LHCN-M2 (cell line): Measurements from ENCODE around the gene MKLN1. TPM values are rescaled to one million over a fixed set of nuclear protein-coding genes. Genes with fewer than 3 reads are reported as not detected.
"Not testable (repeated sequence)": the region's sequence is repeated elsewhere in the genome, so short reads cannot be mapped to it uniquely, and the experiment has no call there.

Source experiments
- DNase-seq: peaks from one replicate; pipeline ENCODE4 v3.0.0-alpha.2; 2012; ENCODE audit warnings: low read depth
- total RNA-seq: library from RNA; depleted of rRNA; stranded (reverse); fragments of >200 nt; gene quantifications from 2 replicates; pipeline ENCODE4 v1.2.3, GENCODE V29; 2014

The MKLN1 gene
- total RNA-seq, 1 experiment from 2014 or later, result 40.5 TPM

DNA sequence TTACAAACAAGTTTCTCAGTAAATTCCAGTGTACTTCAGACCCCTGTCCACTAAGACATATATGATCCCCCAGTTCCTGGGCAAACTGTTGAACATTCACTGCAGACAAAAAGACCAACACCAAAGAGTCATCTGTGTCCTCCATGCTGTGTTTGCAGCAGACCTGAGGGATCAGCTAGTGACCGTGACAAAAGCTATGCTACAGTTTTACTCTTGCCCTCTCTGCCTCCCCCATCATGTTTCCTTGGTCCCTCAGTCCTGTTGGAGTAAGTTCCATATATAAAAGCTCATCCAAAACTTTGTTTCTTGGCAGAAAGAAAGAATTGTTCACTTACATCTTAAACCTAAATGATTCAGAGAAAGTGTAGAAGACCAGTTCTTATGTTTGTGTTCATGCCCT, 172.7 kb downstream of the MKLN1 start:
- DNase-seq, result no peak

DNA sequence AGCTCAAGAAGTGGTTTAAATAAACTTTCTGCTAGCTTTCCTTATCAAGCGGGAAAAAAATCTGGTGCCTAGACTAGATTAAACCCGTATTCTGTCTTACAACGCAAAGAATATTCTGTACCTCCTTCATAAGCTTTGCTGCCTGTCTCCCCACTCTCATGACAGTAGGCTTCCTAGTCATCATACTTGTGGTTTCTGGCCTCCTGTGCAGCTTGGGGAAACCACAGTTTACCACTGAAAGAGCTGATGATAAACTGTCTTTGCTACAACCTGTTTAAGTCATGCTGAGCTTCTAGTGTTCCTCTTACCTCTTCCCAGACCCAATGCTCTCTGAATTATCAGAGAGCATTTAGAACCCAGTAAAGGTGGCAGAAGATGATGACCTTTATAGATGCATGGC, 173.7 kb downstream of the MKLN1 start:
- DNase-seq, result peak; percentile 73

DNA sequence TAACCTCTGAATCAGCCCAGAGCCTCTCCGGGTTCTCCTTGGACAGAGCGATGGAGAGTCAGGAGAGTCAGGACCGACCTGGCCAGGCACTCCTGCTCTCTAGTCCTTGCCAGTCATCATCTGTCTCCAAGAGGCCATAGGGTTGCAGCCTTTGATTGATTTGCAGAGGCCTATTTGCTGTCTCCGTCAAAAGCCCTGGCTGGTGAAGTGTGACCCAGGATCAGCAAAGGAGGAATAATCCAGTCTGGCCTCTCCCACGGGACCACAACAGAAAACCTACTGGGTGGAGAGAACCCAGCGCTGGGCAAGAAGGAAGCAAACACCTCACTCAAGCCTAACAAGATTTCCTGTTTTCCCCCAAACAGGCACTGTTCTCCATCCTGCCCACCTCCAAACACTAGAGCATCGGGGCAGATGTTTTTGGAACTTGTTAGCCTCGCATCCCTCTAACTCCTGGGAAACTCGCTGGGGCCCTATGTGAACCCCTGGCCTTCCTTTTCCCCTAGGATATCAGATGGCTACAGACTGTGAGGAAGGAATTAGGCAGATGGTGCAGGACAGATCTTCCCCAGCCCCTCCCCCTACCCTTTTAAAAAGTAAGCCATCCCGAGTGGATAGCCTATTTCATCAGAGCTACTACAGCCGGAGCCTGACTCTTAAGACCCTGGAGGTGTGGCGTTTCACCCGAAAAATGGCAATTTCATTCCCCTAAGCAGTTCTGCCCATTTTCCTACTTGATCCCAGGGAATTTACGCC, 174.4 kb downstream of the MKLN1 start:
- DNase-seq, result no peak

GRCh38 chr7:131502810-131503508, 175.3 kb downstream of the MKLN1 start:
- peak; percentile 64 for DNase-seq

GRCh38 chr7:131503639-131504038, 176.0 kb downstream of the MKLN1 start:
- DNase-seq, result no peak

GRCh38 chr7:131504157-131504899, 176.7 kb downstream of the MKLN1 start:
- DNase-seq, result no peak

DNA sequence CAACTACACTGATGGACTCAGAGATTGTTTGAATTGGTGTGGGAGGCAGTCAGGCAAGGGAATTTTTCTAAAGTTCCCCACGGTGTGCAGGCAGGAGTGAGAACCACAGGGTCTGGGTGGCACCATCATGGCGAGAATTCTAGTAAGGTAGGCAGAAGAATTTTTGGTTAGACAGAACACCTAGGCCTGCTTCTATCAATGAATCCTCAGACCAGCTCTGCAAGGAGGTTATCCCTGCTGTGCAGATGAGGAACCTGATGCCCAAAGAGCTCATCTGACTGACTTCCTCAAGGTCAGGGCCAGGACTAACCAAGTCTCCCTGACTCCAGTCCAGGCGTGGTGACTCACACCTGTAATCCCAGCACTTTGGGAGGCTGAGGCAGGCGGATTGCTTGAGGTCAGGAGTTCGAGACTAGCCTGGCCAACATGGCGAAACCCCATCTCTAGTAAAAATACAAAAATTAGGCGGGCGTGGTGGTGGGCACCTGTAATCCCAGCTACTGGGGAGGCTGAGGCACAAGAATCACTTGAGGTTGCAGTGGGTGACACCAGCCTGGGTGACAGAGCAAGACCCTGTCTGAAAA, 177.5 kb downstream of the MKLN1 start:
- not testable (repeated sequence) for DNase-seq

GRCh38 chr7:131505636-131506557, 178.2 kb downstream of the MKLN1 start:
- no peak for DNase-seq

DNA sequence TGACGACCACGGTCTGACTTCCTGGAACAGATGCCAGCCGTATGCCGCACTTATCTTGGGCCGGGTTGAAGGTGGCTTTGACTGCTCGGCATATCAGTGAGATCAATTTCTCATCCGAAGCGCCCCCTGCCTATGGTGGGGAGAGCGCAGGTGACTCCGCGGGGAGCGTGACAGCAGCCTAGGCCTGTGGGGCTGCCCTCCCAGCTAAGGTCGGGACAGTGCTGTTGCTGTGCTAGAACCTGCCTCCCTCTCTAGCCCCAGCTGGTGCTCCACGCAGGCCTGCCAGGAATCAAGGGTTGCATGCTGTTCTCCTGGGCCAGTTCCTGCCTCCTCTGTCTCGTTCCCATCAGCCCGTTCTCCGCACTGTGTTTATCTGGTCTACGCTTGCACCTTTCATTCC, 178.9 kb downstream of the MKLN1 start:
- DNase-seq, result no peak

GRCh38 chr7:131507592-131508331, 180.1 kb downstream of the MKLN1 start:
- DNase-seq, result peak; percentile 62

GRCh38 chr7:131508754-131509486, 181.2 kb downstream of the MKLN1 start:
- no peak for DNase-seq

GRCh38 chr7:131509781-131510180, 182.1 kb downstream of the MKLN1 start:
- no peak for DNase-seq

DNA sequence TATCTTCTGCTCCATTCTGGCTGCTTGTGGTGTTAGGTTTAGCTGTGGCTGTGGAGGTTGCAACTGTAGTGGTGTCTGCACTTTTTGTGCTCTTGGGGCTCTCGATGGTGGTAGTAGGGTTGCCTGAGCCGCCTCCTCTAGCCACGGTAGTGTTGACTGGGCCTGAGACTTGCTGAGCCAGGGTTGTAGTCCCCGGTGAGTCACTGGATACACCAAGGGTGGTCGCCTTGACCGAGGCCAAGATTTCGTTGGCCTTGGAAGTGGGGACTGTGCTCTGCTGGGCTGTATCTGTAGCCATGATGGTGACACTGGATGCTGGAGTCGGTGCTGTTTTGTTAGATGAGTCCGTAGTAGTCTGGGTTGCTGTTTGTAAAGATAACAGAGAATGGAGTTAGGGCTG, 183.4 kb downstream of the MKLN1 start:
- DNase-seq, result no peak

DNA sequence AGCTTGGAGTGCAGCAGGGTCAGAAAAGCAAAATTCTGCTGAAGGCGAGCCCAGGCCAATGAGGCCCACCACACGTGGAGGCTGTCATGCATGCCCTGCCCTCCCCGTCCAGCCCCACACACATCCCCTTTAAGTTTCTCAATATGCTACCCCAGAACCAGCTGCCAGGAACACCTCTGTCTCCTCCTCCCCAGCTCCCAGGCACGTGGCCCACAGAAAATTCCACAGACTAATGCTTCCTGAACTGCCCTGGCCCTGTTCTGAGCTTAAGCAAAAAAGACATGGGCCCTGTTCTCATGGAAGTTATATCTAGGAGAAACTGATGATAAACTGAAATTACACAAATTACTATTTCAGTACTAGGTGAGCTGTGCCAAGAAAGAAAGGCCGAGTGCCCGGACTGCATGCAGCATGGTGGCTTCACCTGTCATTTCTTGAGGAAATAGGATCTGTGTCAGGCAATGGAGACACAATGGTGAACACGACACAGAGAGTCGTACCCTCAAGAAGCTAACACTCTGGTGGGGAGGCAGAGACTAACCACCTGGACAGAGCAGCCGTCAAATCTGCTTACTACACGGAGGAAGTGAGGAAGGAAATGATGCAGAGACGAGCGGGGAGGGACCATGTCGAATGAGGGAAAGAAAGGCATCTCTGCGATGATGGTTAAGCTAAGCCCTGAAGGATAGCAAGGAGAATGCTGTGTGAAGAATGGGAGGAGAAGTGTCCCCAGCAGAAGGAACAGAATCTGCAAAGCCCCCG, 184.3 kb downstream of the MKLN1 start:
- DNase-seq, result no peak

DNA sequence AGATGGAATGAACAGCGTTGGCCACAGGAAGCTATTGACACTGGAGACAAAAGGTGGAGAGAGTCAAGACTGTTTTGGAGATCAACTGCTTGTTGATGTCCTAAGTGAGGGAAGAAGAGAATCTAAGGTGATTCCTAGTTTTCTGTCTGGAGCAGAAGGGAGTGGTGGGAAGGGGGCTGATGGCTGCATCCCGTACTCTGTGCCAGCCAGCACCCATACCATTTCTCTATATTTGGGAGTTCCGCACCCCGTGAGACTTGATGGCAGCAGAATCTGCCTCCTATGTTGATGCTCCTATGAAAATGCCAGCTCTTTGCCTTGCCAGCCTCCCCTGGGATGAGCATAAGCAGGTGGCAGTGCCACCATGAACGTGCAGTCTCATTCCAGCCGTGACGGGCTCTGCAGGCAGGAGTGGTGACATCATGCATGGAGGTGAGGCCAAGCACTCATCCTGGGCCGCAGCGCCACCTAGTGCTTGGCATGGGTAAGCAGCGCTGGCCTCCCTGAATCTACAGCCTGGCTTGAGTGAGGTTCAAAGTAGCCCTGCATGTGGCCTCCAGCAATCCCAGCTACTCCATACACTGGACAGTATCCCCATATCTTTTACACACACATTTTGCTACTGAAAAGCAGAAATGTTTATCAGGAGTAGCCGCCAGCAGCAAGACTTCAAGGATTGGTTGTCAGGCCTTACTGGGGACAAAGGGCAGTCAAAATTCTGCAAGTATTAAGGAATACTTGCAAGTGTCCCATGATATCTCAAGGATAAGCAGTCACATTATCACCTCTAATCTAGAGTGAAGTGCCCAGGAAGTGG, 185.8 kb downstream of the MKLN1 start:
- peak; percentile 84 for DNase-seq

DNA sequence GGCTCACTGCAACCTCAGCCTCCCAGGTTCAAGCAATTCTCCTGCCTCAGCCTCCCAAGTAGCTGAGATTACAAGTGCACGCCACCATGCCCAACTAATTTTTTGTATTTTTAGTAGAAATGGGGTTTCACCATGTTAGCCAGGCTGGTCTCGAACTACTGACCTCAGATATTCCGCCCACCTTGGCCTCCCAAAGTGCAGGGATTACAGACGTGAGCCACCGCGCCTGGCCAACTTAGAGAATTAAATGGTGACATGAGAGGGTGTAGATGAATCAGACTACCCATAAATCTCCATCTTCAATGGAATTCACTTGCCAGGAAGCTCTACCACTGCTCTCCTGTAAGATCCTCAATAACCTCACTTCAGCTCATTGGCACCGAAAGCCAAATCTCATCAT, 187.8 kb downstream of the MKLN1 start:
- DNase-seq, result not testable (repeated sequence)

GRCh38 chr7:131517218-131517923, 189.7 kb downstream of the MKLN1 start:
- no peak for DNase-seq
